Measurements from ENCODE around the gene NDUFB7. TPM values are rescaled to one million over a fixed set of nuclear protein-coding genes. Genes with fewer than 3 reads are reported as not detected.

NDUFB7 gene
- total RNA-seq, 6 experiments from 2014 or later: 81.7 to 275 (median 112) TPM

- no peak for TF ChIP-seq CTCF (IDR thresholded peaks at IDR 0.05)
- TF ChIP-seq POLR2A (IDR thresholded peaks at IDR 0.05): no peak
- Histone ChIP-seq H3K27ac (no peak overlapping the region), H3K4me1 (peaks cover 0 to 8% (median 0%) of the 10 kb centered on the region in 4 donors), H3K36me3 (no peaks in the 10 kb centered on the region), H3K4me3 (no peak overlapping the region), H3K27me3 (no peaks in the 10 kb centered on the region), H3K9me3 (no peaks in the 10 kb centered on the region)
- WGBS (ENCODE audit: insufficient coverage, low coverage, low lambda C conversion rate, missing lambda C conversion rate): 71% methylated on average over 3 of the region's 6 CpGs
- intact Hi-C loops (cut with DNase I): no loop called here
- DNase-seq (no peak), ATAC-seq (no peak)
These were observed 46.1 kb downstream of the NDUFB7 start for GRCh38 chr19:14525729-14526128.

- Histone ChIP-seq H3K36me3 (peaks cover 0 to 12% (median 8%) of the 10 kb centered on the region in 4 donors), H3K4me3 (no peak overlapping the region), H3K27me3 (no peaks in the 10 kb centered on the region), H3K4me1 (peaks cover 0 to 29% (median 8%) of the 10 kb centered on the region in 4 donors), H3K9me3 (no peaks in the 10 kb centered on the region), H3K27ac (peak overlapping the region in 1 of 3 donors; percentile 96)
- intact Hi-C loops (cut with DNase I): no loop called here
- DNase-seq: no peak
- no peak for TF ChIP-seq CTCF (IDR thresholded peaks at IDR 0.05)
- no peak for TF ChIP-seq POLR2A (IDR thresholded peaks at IDR 0.05)
- 82% methylated on average over 4 of the region's 4 CpGs for WGBS (ENCODE audit: insufficient coverage, low coverage, low lambda C conversion rate, missing lambda C conversion rate)
- no peak for ATAC-seq
These were observed 51.3 kb downstream of the NDUFB7 start for GRCh38 chr19:14520543-14520942.

GRCh38 chr19:14519860-14520407 is 51.9 kb downstream of the NDUFB7 start:
- intact Hi-C loops (cut with DNase I): no loop called here
- ATAC-seq (peak in 1 of 4 donors; percentile 20), DNase-seq (peak; percentile 71 to 79 (median 73))
- Histone ChIP-seq H3K4me3 (no peak overlapping the region), H3K4me1 (peaks cover 0 to 35% (median 11%) of the 10 kb centered on the region in 4 donors), H3K27ac (peak overlapping the region; percentile 92 to 98 (median 96)), H3K36me3 (peaks cover 0 to 18% (median 11%) of the 10 kb centered on the region in 4 donors), H3K27me3 (no peaks in the 10 kb centered on the region), H3K9me3 (no peaks in the 10 kb centered on the region)
- TF ChIP-seq CTCF (IDR thresholded peaks at IDR 0.05) (no peak), POLR2A (IDR thresholded peaks at IDR 0.05) (no peak)
- 50% methylated on average over 2 of the region's 2 CpGs for WGBS (ENCODE audit: insufficient coverage, low coverage, low lambda C conversion rate, missing lambda C conversion rate)

GRCh38 chr19:14519245-14519859 is 52.5 kb downstream of the NDUFB7 start:
- intact Hi-C loops (cut with DNase I): no loop called here
- ATAC-seq: no peak
- Histone ChIP-seq H3K36me3 (peaks cover 0 to 24% (median 14%) of the 10 kb centered on the region in 4 donors), H3K4me1 (peaks cover 0 to 41% (median 14%) of the 10 kb centered on the region in 4 donors), H3K9me3 (no peaks in the 10 kb centered on the region), H3K27ac (peak overlapping the region; percentile 92 to 98 (median 96)), H3K27me3 (no peaks in the 10 kb centered on the region), H3K4me3 (peak overlapping the region in 1 of 3 donors; percentile 39)
- DNase-seq: no peak
- TF ChIP-seq POLR2A (IDR thresholded peaks at IDR 0.05) (no peak), CTCF (IDR thresholded peaks at IDR 0.05) (no peak)
- 88% methylated on average over 21 of the region's 22 CpGs for WGBS (ENCODE audit: insufficient coverage, low coverage, low lambda C conversion rate, missing lambda C conversion rate)
